B cell (primary cell): ENCODE results near the gene UBE2G2. TPM values are rescaled to one million over a fixed set of nuclear protein-coding genes. Genes with fewer than 3 reads are reported as not detected.

Source experiments
- ATAC-seq: fragments of 200-7000 bp; cut with Tn5 transposase; one replicate; pipeline ENCODE4 v1.10.0; 2021; ENCODE audit warnings: low read depth, mild to moderate bottlenecking, moderate number of reproducible peaks, moderate library complexity
- CTCF ChIA-PET: fragments of 350-600 bp; sonication (Branson Sonifier 250); formaldehyde crosslinking; loops from one replicate; lab custom pipeline; 2021; ENCODE audit warnings: antibody characterized with exemption, inconsistent platforms; lab: Charles Lee
- POLR2A ChIA-PET: fragments of 350-600 bp; sonication (Branson Sonifier 250); formaldehyde crosslinking; loops from one replicate; lab custom pipeline; 2021; ENCODE audit warnings: antibody characterized with exemption; lab: Charles Lee
- DNase-seq: peaks from one replicate; pipeline ENCODE4 v3.0.0; 2013
- H2AFZ ChIP-seq: 2 replicates; pipeline ENCODE4 v1.6.1; 2012; ENCODE audit warnings: mild to moderate bottlenecking, low read depth, low read length; ENCODE audit not compliant: insufficient read depth, poor library complexity, severe bottlenecking
- H3K27ac ChIP-seq, 2 donors: 1 replicate in 1 of 2; 2 replicates in 1 of 2; pipeline ENCODE4 v1.5.1; 2012 to 2013; ENCODE audit warnings: low read length in 2 of 2, mild to moderate bottlenecking in 2 of 2, moderate library complexity in 1 of 2
- H3K27me3 ChIP-seq, 4 experiments: fragments of 200-600 bp in 1 of 4; sonication (generic) in 1 of 4; replicated peaks in 1 of 4; 1 replicate in 2 of 4; 2 replicates in 2 of 4; pipeline versions ENCODE4 v1.6.1 to v1.7.0; 2013 to 2016; ENCODE audit warnings: low read length in 3 of 4, mild to moderate bottlenecking in 2 of 4, mixed read lengths in 1 of 4, moderate library complexity in 1 of 4; ENCODE audit not compliant: insufficient read depth in 4 of 4, control insufficient read depth in 3 of 4; ENCODE audit errors: control extremely low read depth in 1 of 4
- H3K36me3 ChIP-seq, 2 experiments: replicated peaks in 1 of 2; 1 replicate in 1 of 2; 2 replicates in 1 of 2; pipeline versions ENCODE4 v1.6.1 to v1.7.1; 2013; ENCODE audit warnings: low read length in 1 of 2; ENCODE audit not compliant: insufficient read depth in 2 of 2, control insufficient read depth in 1 of 2; ENCODE audit errors: control extremely low read depth in 1 of 2, extremely low read depth in 1 of 2
- H3K4me1 ChIP-seq, 2 donors: fragments of 200-600 bp in 1 of 2; sonication (generic) in 1 of 2; 1 replicate in 1 of 2; 2 replicates in 1 of 2; pipeline versions ENCODE4 v1.5.1 to v1.6.1; 2013 to 2017; ENCODE audit warnings: low read length in 2 of 2; ENCODE audit not compliant: control insufficient read depth in 2 of 2, insufficient read depth in 2 of 2
- H3K4me2 ChIP-seq: replicated peaks from 2 replicates; pipeline ENCODE3; 2012; ENCODE audit warnings: mild to moderate bottlenecking, low read depth, low read length; ENCODE audit not compliant: poor library complexity, severe bottlenecking
- H3K4me3 ChIP-seq, 5 experiments: fragments of 200-600 bp in 1 of 5; sonication (generic) in 1 of 5; 1 replicate in 3 of 5; 2 replicates in 2 of 5; pipeline versions ENCODE4 v1.5.1 to v1.7.0; 2011 to 2016; ENCODE audit warnings: low read length in 4 of 5, mild to moderate bottlenecking in 4 of 5, low read depth in 2 of 5, control low read depth in 1 of 5, moderate library complexity in 1 of 5; ENCODE audit not compliant: insufficient read depth in 1 of 5; ENCODE audit errors: control extremely low read depth in 1 of 5, extremely low read depth in 1 of 5
- H3K79me2 ChIP-seq: fragments of 200-600 bp; sonication (generic); one replicate; pipeline ENCODE4 v1.6.0; 2016; ENCODE audit warnings: low read length; ENCODE audit not compliant: control insufficient read depth, insufficient read depth
- H3K9ac ChIP-seq: fragments of 200-600 bp; sonication (generic); 2 replicates; pipeline ENCODE4 v1.6.1; 2017; ENCODE audit warnings: mild to moderate bottlenecking, low read length, moderate library complexity
- H3K9me3 ChIP-seq, 3 donors: one replicate each; pipeline versions ENCODE4 v1.6.1 to v1.7.1; 2013; ENCODE audit warnings: low read length in 2 of 3; ENCODE audit not compliant: control insufficient read depth in 2 of 3, insufficient read depth in 1 of 3; ENCODE audit errors: control extremely low read depth in 1 of 3
- H4K20me1 ChIP-seq: 2 replicates; pipeline ENCODE4 v1.6.0; 2012; ENCODE audit warnings: mild to moderate bottlenecking, low read length; ENCODE audit not compliant: insufficient read depth, control insufficient read depth, poor library complexity, severe bottlenecking
- H3K27ac Mint-ChIP-seq: one replicate; pipeline ENCODE4 v1.8.0; 2021; ENCODE audit warnings: mixed read lengths
- H3K27me3 Mint-ChIP-seq: one replicate; pipeline ENCODE4 v1.8.0; 2021; ENCODE audit warnings: mixed read lengths
- H3K4me1 Mint-ChIP-seq: one replicate; pipeline ENCODE4 v1.8.0; 2021; ENCODE audit warnings: mixed read lengths
- H3K4me3 Mint-ChIP-seq: one replicate; pipeline ENCODE4 v1.8.0; 2021; ENCODE audit warnings: mixed read lengths
- H3K9me3 Mint-ChIP-seq: one replicate; pipeline ENCODE4 v1.8.0; 2022; ENCODE audit warnings: mixed read lengths; ENCODE audit not compliant: insufficient read depth
- EZH2 ChIP-seq: IDR thresholded peaks from 2 replicates; pipeline ENCODE4 v1.6.1; 2012; ENCODE audit warnings: borderline replicate concordance, low read depth, mild to moderate bottlenecking, moderate library complexity, low read length; ENCODE audit not compliant: insufficient read depth, poor library complexity, severe bottlenecking
- WGBS: methylation state at CpG from one replicate; pipeline ENCODE4 v1.1.5; 2013; ENCODE audit warnings: missing lambda C conversion rate; ENCODE audit not compliant: insufficient coverage; 5-methylcytosine and 5-hydroxymethylcytosine counted together
- intact Hi-C: fragments of 100-400 bp; cut with micrococcal nuclease; formaldehyde crosslinking; loops from one replicate; pipeline ENCODE4 v1.10.0; 2022
- polyA plus RNA-seq: library from polyadenylated mRNA; depleted of rRNA; stranded (reverse); fragments of >200 nt; gene quantifications from 2 replicates; pipeline ENCODE4 v1.2.3, GENCODE V29; 2012
- total RNA-seq, 2 donors: library from RNA; stranded (reverse); fragments of 120-200 nt in 1 of 2; gene quantifications; 1 replicate in 1 of 2; 2 replicates in 1 of 2; pipeline versions ENCODE4 v1.2.3 to v1.2.4, GENCODE V29; 2013 to 2022
- TF ChIP-seq, protein P1 (sequence below): fragments of 200-600 bp; IDR thresholded peaks from one replicate; pipeline ENCODE4 v1.8.0; 2022; ENCODE audit warnings: antibody characterized with exemption, mild to moderate bottlenecking

The UBE2G2 gene
- total and polyA plus RNA-seq, 2 donors (not counting 1 experiment from before 2014, with no cell fraction given), result 96.4 to 109 TPM

DNA sequence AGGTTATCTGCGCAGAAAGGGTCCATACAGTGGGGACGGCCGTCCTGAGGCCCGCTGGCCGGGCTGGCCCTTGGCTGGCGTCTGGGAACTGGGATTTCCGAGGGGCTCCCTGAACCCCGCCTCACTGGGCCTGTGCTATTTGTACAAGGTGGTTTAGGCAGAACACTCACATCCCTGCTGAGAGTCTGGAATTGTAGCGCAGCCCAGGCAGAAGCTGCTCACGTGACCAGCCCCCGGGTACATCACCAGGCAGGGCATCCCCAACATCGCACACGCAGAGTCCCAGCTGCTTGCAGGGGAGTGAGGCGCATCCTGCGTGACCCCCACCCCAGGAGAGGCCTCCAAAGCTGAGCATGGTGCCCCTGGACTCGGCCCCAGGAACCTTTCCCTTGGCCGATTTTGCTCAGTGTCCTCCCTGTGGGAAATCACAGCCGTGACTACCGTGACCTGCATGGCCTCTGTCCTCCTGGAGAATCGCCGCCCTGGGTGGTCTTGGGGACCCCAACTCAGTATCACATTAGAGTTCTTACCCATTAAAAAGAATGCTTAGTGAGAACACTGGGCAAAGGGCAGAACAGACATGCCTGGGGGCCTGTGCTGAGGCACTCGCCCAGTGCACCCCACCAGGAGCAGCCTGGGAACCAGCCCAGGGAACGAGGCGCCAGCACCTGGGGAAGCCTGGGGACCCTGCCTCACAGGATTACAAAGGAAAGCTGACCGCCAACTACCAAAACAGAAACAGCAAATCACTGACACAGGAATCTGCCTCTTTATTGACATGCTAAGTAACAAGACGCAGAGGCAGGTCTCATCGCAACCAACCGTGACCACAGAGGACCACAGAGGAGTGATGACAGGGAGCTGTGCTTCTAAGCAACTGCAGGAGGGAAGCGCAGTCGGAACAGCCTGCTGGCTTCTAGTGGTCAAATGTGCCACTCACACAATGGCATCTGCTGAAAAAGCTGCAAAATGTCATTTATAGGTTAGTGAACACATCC lies 33.5 kb downstream of the UBE2G2 start:
- TF ChIP-seq, protein P1, sequence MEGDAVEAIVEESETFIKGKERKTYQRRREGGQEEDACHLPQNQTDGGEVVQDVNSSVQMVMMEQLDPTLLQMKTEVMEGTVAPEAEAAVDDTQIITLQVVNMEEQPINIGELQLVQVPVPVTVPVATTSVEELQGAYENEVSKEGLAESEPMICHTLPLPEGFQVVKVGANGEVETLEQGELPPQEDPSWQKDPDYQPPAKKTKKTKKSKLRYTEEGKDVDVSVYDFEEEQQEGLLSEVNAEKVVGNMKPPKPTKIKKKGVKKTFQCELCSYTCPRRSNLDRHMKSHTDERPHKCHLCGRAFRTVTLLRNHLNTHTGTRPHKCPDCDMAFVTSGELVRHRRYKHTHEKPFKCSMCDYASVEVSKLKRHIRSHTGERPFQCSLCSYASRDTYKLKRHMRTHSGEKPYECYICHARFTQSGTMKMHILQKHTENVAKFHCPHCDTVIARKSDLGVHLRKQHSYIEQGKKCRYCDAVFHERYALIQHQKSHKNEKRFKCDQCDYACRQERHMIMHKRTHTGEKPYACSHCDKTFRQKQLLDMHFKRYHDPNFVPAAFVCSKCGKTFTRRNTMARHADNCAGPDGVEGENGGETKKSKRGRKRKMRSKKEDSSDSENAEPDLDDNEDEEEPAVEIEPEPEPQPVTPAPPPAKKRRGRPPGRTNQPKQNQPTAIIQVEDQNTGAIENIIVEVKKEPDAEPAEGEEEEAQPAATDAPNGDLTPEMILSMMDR, result no peak
- TF ChIP-seq EZH2, result no peak
- Histone ChIP-seq H3K79me2 (no peaks in the 10 kb centered on the region), H3K4me1 (peaks cover 0 to 5% of the 10 kb centered on the region in 2 donors), H3K36me3 (peaks cover 3 to 21% of the 10 kb centered on the region in 2 experiments), H3K4me2 (no peak overlapping the region), H2AFZ (no peak overlapping the region), H3K27ac (no peak overlapping the region), H3K4me3 (no peak overlapping the region), H3K9ac (no peak overlapping the region), H3K9me3 (no peaks in the 10 kb centered on the region), H3K27me3 (no peaks in the 10 kb centered on the region), H4K20me1 (no peaks in the 10 kb centered on the region)
- Mint-ChIP-seq H3K27ac (no peak overlapping the region), H3K9me3 (no peaks in the 10 kb centered on the region), H3K27me3 (no peaks in the 10 kb centered on the region), H3K4me1 (peaks cover 5% of the 10 kb centered on the region), H3K4me3 (no peak overlapping the region)
- ATAC-seq, result no peak
- no peak for DNase-seq
- WGBS, result 97% methylated on average over 28 of the region's 30 CpGs
- POLR2A ChIA-PET, result no interaction called here
- intact Hi-C loops, result no loop called here
- CTCF ChIA-PET, result interaction anchor here (0.6 kb wide), 1 partner anchor 12 kb away, joined by 4 read pairs; no protein-coding TSS in a partner anchor

DNA sequence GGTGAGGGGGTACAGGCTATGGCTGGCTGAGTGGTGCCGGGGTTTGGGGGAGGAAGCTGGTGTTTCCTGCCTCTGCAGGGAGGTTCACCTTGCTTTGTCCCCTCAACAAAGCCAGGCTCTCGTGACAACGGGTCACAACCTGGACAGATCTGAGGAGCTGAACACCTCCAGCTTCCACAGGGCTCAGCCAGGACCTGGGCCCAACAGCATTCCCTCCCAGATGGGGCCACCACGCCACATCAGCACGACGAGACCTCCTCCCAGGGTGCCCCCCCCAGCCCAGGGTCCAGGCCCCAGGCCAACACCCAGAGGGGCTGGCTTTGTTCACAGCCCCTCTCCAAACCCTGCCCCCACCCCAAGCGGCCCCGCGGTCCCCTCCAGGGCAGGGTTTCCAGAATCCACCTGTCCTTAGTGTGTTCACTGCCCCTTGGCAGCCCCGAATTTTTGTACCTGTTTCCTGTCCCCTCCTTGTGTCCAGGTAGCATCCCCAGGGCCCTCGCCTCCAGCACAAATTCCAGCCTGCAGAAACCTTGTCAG lies 34.7 kb downstream of the UBE2G2 start:
- no peak for TF ChIP-seq EZH2
- TF ChIP-seq, protein P1, result no peak
- Mint-ChIP-seq H3K9me3 (no peaks in the 10 kb centered on the region), H3K4me3 (no peak overlapping the region), H3K4me1 (peaks cover 5% of the 10 kb centered on the region), H3K27me3 (no peaks in the 10 kb centered on the region), H3K27ac (no peak overlapping the region)
- Histone ChIP-seq H3K79me2 (no peaks in the 10 kb centered on the region), H3K4me3 (no peak overlapping the region), H3K27me3 (no peaks in the 10 kb centered on the region), H3K4me1 (peaks cover 0 to 5% of the 10 kb centered on the region in 2 donors), H3K27ac (no peak overlapping the region), H3K4me2 (no peak overlapping the region), H4K20me1 (no peaks in the 10 kb centered on the region), H2AFZ (no peak overlapping the region), H3K9ac (no peak overlapping the region), H3K9me3 (no peaks in the 10 kb centered on the region), H3K36me3 (peaks cover 3 to 14% of the 10 kb centered on the region in 2 experiments)
- ChIA-PET POLR2A (no interaction called here), CTCF (no interaction called here)
- WGBS, result 68% methylated on average over 11 of the region's 11 CpGs
- DNase-seq, result no peak
- no peak for ATAC-seq
- intact Hi-C loops, result no loop called here
